ENCODE measurements around the gene AIF1L.

AIF1L gene

GRCh38 chr9:131160416-131161112 is 64.2 kb downstream of the AIF1L start:
- DNase-seq (ENCODE audit: extremely low read depth, low read depth) = no peak
- no peak for TF ChIP-seq CTCF (IDR thresholded peaks at IDR 0.05; ENCODE audit: low read depth, low read length)

GRCh38 chr9:131161585-131161984 is 65.3 kb downstream of the AIF1L start:
- DNase-seq (ENCODE audit: extremely low read depth, low read depth) = no peak
- no peak for TF ChIP-seq CTCF (IDR thresholded peaks at IDR 0.05; ENCODE audit: low read depth, low read length)

- TF ChIP-seq CTCF (IDR thresholded peaks at IDR 0.05; ENCODE audit: low read depth, low read length) = no peak
- no peak for DNase-seq (ENCODE audit: extremely low read depth, low read depth)
These were observed 66.6 kb downstream of the AIF1L start for GRCh38 chr9:131162886-131163285.

- DNase-seq (ENCODE audit: extremely low read depth, low read depth) = no peak
- TF ChIP-seq CTCF (IDR thresholded peaks at IDR 0.05; ENCODE audit: low read depth, low read length) = no peak
These were observed 69.2 kb downstream of the AIF1L start for GRCh38 chr9:131165523-131165922.

GRCh38 chr9:131167146-131167692 is 70.9 kb downstream of the AIF1L start:
- no peak for TF ChIP-seq CTCF (IDR thresholded peaks at IDR 0.05; ENCODE audit: low read depth, low read length)
- DNase-seq (ENCODE audit: extremely low read depth, low read depth) = no peak

- no peak for TF ChIP-seq CTCF (IDR thresholded peaks at IDR 0.05; ENCODE audit: low read depth, low read length)
- DNase-seq (ENCODE audit: extremely low read depth, low read depth) = no peak
These were observed 71.6 kb downstream of the AIF1L start for GRCh38 chr9:131167936-131168335.

GRCh38 chr9:131169563-131170240 is 73.4 kb downstream of the AIF1L start:
- no peak for TF ChIP-seq CTCF (IDR thresholded peaks at IDR 0.05; ENCODE audit: low read depth, low read length)
- DNase-seq (ENCODE audit: extremely low read depth, low read depth) = no peak

Data from AG09319 (cell line).